Stimulated activated CD8-positive, alpha-beta memory T cell treated with anti-CD3 and anti-CD28 coated beads, Interleukin-4, amount 100 ng/mL, for 48 hours (primary cell): ENCODE data around the gene ZNF384.
A peak's percentile ranks its signal among the peaks of the same experiment; 100 is the strongest.

Source experiments
- DNase-seq: peaks from one replicate; pipeline ENCODE4 v3.0.0-alpha.2; 2020

ZNF384 gene

DNA sequence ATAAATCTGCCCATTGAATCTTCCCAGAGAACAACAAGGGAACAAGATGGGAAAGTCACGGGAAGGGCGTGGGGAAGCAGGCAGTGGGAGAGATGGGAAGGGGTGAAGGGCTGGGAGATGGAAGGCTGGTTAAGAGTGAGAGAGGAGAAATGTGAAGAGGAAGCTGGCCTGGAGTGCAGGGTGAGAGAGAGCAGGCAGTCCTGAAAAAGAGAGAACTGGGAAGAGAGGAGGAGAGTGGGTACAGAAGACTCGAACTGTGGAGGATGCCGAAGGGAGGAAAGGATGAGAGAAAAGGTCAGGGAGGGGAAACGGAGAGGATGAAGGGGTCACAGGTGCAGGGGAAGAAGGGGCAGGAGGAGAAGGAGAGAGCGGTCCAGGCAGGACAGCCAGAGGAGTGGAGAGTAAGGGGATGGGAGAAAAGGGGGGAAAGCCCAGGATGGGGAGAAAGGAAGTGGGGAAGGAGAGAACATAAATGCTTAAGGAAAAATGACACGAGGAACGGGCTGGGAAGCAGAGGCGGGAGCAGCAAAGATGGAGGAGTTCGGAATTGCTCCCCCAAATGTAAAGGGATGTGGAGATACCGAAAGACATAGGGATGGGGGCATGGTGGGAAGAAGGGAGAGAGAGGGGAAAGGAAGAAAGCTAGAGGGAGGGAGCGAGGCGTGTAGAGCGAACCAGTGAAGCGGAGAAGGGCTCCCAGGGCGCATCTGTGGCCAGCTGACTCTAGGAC is 10.2 kb upstream of the ZNF384 start:
- no peak for DNase-seq

DNA sequence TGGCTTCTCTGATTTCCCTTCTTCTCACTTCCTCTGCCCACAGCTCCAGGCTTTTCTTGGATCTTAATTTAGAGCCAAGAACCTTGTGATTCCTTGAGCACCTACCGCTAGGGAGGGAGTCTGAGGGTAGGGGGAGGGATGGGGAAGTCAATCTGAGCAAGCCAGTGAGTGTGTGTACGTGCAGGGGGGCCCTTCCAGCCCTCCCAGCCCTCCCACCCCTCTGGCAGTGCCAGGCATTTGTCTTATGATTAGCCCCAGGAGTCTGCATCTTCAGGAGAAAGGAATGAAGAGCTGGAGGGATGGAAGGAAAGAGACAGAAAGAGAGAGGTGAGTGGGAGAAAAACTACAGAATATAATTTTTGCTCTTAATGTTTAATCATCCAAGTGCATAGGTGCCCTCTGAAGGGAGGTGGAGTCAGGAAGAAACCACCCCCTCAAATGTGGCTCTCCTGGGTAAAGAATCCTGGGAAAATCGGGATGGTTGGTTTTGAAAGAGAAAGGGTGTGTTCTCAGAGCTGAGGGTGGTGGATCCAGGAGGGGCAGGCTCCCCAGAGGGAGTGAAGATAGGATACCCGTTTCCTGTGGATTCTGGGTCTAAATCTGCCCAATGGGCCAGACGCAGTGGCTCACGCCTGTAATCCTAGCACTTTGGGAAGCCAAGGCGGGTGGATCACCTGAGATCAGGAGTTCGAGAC is 9.3 kb upstream of the ZNF384 start:
- no peak for DNase-seq

DNA sequence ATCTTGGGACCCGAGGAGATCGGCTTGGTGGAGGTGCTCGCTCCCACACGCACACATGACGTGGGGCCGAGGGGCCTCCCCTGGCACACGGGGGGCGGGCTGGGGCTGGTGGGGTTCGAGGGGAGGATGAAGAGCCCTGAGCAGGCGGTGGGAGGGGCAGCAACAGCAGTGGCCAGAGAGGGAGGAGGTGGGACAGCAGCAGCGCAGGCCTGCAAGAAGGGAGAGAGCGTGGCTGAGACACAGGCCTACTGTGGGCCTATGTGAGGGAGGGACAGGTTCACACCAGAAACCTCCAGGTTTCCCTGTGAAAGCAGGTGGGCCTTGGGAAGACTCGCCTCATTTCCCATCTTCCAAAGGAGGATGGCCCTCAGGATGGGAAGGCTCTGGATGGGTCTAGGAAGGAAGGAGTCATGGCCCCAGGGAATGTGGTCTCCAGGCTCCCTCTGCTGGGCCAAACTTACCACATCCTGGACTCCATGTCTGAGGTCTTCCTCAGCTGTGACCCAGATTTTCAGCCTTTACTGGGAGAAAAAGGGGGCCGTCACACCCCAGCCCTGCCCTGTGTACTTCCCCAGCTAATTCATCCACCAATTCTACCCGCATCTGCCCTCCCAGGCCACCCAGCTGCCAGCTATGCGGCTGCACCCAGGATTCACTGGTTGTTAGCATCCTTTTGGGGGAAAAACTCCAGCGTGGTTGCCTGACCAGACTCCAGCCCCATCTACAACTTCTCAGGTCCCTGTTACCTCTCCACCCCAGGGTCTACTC is 8.6 kb upstream of the ZNF384 start:
- DNase-seq = no peak

DNA sequence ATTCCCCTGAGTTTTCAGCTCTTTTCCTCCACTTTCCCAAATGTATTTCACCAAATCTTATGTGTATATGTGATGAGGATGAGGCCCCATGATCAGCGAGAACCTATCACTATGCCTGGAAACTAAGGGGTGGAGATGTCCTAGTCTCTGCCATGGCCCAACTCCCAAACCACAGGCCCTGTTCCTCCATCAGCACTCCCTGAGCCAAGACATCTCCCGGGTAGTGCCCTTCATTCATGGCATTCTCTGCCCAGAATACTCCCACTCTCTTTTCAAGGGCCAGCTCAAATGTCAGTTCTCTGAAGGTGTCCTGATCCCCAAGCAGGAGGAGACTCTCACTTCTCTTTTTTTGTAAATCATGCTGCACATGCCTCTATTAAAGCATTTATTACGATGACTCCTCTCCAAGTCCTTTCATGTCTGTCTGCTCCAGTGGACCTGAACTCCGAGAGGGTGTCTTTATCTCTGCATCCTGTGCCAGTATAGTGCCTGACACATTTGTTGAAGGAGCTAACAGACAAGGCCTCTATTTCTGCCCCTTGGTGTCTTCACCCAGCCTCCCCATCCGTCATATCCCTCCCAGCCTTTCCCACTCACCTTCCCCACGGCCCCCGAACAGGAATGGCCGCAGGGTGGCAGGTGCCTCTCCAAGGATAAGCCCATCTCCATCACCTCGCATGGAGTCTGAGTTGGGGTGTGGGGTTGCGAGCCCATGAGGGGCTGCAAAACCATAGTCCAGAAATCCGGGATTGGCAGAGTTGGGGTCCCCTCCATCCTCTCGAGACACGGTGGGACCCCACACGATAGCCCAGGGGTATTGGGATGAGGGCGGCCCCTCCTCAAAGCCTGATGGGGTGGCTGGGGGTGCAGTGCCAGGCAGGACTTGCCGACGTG is 7.8 kb upstream of the ZNF384 start:
- DNase-seq = no peak

DNA sequence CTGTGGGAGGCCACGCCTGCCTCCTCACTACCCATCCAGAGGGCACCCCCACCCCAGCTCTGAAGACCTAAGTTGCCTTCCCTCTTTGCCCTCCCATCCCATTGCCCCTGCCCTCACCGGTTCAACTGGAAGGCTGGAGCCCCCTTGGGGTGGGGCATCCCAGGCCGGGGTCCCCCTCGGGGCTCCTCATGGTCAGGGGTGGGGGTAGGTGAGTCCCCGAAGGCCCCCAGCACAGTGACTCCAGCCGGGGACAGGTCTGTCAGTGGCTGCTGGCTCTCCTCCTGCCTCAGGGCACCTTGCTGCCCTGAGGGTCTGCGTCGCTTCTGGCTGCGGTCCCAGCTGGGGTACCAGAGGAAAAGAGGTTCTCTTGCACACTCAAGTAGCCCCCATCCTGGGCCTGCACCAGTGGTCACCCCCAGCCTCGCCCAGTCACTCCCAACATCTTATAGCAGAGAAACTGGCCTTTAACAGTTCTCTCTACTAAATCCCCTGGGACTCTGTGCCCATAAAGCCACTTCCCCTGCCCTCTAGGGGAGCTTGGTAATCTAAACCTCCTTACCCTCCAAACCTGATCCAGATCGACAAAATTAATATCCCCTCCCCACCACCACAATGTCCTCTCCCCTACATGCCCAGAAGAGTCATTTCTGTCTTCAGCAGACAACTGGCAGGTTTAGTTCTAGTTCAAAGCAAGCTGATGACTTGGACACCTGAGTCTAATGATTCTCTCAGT is 6.3 kb upstream of the ZNF384 start:
- no peak for DNase-seq

DNA sequence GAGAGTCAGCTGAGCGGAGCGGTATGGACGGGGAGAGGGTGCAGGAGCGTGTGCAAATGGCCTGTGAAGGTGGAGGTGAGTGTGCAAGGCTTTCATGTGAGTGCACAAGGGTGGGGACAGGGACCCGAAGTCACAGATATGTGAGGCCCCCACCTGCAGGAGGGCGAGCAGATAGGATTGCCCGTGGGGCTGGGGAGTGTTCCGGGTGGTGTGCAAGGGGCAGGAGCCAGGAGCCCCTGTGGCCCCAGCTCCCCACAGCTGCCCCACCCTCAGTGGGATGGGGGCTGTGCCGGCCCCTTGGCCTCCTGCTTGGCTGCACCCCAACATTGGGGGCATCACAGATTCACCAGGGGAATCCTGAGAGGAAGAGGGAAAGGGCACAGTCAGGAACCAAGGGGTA is 5.5 kb upstream of the ZNF384 start:
- no peak for DNase-seq

DNA sequence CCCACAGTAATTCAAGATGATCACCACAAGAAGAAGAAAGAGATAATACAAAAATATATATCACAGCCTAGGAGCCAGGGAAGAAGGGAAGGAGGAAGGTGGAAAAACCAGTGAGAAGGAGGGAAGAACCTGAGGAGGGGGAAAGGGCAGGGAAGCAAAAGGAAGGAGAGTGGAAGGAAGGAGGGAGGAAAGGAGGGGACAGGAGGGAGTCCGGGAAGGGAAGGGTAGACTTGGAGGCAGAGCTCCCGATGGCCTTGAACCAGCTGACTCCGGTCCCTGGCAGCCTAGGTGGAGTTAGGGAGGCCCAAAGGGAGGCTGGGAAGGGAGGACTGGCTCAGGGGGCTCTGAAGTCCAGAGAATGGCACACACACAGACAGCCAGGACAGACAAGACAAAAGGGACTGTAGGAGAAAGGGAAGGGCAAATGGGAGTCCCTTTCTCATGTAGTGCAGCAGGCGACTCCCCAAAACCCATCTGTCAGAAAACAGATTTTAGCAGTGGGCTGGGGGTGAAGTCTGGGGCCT is 4.7 kb upstream of the ZNF384 start:
- DNase-seq = no peak

DNA sequence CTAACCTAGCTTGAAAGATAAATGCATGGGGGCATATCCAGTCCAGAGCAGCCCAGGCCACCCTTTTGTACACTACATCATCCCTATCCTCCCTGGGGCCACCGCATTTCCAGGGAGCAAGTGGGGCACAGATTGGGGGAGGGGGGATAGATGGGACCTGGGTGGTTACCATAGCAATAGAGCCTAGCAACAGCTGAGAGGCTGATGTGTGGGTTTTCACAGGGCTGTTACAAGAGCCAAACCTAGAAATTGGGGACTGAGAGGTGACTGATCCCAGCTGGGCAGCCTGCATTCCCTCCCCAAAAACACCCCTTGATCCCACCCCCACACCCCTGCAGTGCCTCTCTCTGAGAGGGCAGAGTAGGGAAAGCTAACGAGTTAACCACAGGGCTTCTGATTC is 3.7 kb upstream of the ZNF384 start:
- no peak for DNase-seq

DNA sequence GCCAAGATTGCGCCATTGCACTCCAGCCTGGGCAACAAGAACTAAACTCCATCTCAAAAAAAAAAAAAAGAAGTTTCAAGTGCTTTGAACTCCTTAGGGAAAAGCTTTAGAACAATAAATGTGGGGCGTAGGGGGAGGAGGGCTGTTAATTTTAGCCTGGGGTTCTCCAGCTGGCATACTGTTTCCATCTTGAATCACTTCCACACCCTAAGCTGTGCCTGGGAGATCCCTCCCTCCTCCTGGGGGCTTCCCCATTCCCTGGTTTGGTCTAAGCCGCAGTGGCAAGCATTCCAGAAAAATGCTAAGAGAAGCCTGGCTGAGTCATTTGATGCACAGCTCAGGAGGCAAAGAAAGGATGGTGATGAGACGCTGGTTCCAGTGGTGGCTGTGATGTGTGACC is 2.3 kb upstream of the ZNF384 start:
- DNase-seq = no peak

DNA sequence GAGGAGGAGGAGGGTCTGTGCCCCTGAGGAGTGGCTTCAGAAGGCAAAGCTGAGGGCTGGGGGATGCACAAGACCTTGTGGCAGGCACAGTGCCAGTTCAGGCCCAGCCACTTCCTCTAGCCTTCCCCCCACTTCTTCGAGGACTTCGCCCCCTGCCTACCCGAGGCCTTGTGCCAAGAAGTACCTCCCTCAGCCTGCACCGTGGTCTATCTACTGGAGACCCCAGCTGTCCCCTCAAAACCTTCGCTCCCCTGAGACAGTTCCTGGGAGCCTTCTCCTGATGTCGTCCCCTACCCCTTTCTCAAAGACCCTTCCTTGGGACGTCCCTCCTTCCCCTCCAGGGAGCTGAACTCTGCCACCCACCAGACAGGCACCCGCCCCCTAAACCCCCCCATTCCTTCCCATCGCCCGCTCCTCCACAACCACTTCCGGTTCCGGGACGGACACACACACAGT is 604 bp downstream of the ZNF384 start:
- peak; percentile 87 for DNase-seq

DNA sequence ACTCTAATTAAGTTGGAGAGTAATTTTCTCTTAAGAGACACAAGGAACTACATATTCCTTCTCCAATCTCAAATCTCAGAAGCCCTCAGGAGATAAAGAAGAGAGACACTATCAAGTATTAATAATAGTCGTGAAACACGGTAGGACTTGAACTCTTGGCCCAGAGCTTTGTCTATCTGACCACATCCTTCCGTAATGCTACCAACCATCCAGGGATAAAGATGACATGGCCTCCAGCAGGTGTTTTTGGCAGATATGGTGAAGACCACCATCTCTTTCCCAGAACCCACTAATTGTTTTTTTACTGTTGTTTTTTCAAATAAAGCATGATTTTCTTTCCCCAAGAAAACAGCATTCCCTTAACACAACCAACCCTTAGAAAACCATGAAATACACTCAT is 3.4 kb downstream of the ZNF384 start:
- no peak for DNase-seq

DNA sequence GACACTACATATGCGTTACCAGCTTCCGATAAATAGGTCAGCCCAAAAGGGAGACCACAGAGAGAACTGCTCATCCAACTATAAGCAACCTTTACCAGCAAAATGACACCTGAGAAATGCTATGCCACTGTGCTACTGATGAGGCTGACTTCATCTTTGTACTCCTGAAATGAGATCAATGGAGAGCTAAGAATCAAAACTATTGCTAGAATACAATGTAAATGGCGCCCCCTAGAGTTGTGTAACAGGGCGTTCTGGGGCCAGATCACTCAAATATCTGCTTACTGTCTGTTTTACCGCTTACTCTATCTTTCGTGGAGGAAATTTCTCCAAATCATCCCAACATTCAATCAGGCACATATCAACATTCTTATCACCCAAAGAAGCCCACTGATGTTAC is 4.6 kb downstream of the ZNF384 start:
- DNase-seq = peak; percentile 57

DNA sequence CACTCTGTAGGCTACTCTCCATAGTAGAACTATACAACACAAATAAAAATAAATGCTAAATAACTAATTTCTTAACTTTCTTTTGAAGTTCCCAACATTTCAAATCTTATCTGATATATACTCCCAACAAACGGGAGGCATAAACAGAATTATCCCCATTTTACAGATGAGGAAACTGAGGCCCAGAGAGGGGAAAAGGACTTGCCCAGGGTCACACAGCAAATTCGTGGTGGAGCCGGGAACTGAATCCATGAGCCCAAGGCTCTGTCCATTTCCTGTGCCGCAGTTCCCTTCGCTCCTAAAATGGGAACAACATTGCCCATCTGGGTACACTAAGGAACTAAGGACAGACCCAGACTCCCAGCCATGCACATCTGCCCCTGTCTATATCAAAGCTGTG is 12.2 kb downstream of the ZNF384 start:
- no peak for DNase-seq

DNA sequence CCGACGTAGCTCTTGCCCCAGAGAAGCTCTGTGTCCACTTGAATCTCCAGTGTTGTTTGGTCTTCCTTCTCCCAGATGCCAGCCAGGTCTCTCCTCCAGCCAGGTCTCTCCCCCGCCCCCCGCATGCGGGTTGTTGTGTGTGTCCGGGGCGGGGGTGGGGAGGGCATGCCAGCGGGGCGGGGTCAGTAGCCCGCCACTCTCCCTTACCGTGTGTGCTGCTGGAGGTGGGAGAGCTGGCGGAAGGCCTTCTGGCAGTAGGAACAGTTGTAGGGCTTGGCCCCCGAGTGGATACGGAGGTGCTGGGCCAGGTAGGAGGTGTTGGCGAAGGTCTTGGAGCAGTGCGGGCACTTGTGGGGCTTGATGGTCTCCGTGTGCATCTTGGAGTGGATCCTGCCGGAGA is 17.0 kb downstream of the ZNF384 start:
- DNase-seq = no peak

DNA sequence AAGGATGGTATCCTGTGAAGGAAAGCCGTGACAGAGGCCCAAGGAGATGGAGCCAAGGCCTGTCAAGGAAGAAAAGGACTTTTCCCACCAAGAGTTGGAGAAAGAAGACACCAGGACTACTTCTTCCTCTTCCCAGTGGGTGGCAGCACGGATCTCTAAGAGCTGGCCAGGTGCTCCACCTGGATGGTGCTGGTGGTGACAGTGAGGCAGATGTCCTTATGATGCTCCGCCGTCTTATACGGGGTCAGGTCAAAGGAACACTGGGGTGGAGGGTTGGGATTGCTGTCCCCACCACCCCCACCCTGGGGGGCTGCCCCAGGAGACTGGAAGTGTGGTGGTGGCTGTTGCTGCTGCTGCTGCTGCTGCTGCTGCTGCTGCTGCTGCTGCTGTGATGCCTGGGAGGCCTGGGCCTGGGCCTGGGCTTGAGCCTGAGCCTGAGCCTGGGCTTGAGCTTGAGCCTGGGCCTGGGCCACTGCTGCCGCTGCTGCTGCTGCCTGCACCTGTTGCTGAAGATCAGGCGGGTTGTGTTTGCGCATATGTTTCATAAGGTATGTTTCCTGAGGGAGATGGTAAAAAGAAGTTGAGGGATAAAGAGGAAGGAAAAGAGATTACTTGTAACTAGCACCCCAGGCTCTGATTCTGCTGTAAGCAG is 21.5 kb downstream of the ZNF384 start:
- no peak for DNase-seq

DNA sequence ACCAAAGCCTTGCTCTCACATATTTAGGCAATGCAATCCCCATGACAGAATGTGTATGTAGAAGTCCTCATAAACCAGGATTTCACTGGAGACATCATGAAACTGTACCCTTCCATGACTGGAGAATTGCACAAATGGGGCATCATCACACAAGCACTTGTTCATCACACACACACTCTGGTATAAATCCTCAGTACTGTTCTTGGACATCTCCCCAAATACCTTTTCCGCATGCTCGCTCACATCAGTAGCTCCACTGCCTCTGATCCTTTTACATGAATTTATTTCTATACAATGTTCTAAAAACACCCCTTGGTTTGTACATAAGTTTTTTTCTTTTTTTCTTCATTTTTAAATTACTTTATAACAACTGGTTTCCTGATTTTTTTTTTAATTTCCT is 23.0 kb downstream of the ZNF384 start:
- no peak for DNase-seq

DNA sequence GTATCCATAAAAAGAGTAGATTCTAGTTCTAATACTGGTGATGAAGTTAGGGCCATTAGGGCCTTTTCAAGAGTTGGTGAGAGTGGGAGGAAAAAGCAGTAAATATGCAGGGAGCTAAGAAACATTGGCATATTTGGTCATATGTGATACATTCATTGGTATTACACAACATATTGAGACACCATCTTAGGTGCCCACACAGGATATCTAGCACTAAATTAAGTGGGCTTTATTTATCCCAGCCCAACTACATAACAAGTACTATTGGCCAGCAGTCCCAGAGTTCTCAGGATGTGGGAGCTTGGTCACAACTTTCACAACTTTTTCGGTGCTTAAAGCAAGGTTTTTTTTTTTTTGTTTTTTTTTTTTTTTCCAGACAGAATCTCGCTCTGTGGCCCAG is 24.3 kb downstream of the ZNF384 start:
- no peak for DNase-seq

DNA sequence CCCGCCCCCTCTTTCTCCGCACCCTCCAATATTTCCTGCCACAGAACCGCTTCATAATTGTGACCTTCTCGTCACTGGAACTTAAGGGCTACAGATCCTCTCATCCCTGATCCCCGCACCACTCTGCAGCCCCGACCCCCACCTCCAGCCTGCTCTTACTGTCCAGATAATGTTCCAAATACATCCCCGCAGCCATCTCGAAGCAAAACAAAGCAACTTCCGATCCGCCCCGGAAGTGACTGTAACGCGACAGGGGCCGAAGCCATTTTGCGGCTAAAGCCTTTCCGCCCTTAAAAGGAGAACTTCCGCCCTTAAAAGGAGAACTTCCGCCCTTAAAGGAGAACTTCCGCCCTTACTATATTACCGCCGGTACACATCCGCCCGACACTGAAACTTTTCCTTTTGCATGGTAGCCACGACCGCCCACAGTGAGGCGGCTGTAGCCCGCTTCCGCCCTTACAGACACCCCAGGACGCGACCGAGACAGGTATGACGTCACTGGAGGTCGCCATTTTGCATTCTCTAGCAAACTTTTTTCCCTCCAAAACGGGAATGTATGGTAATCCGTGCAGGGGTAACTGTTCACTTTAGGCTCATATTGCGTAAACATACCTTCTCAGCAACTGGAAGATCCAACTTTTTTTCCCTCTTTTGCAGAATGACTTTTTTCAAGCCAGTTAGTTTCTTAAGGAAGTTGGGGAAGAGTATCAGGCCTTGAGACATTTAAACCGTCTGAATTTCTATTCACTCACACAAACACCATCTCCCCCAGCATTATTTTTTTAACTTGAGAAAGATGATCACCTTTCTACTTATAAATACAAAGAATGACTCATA is 26.1 kb downstream of the ZNF384 start, which contains the start of gene ING4:
Gene ING4, minus strand, starts transcription at position 214 of the 837 bp plus-strand sequence. Its CDS starts 18 bp downstream, at position 196.
- DNase-seq = peak; percentile 95

DNA sequence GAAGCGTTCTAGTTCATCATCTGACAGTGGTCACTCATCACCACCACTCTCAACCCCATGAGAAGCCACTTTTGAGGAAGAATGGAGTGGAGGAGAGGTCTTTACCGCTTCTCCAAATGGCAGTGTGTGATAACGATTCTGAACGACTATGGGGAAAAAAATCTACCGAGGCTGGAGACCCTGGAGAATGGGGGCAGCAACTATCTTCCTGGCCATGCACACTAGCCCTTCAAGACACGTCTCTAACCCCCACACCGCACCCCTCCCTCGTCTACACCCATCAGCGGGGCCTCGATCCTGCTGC is 26.6 kb downstream of the ZNF384 start:
- DNase-seq = no peak

DNA sequence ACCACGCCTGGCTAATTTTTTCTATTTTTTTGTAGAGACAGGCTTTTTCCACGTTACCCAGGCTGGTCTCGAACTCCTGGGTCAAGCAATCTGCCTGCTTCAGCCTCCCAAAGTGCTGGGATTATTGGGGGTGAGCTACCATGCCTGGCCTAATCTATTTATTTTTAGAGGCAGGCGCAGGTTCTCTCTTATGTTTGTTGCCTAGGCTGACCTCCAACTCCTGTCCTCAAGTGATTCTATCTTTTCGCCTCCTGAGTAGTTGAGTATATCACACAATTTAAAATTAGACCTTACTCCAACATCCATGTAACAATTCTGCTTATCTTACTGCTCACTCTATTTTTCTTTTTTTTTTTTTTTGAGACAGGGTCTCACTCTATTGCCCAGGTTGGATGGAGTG is 35.2 kb downstream of the ZNF384 start:
- no peak for DNase-seq
